ENCODE results near the gene GRK1.

GRK1 gene

GRCh38 chr13:113753171-113753570 lies 86.2 kb downstream of the GRK1 start:
- Histone ChIP-seq H3K4me3 (ENCODE audit: low read depth, low read length) (no peak overlapping the region), H3K27ac (ENCODE audit: extremely low read depth, low read depth, low read length) (no peak overlapping the region), H3K4me1 (ENCODE audit: control insufficient read depth, insufficient read depth, low read length) (no peaks in the 10 kb centered on the region), H3K36me3 (ENCODE audit: control insufficient read depth in 2 of 2, insufficient read depth in 1 of 2, low read length in 2 of 2) (no peaks in the 10 kb centered on the region), H3K9me3 (ENCODE audit: control insufficient read depth, insufficient read depth, low read depth, low read length) (no peaks in the 10 kb centered on the region)
- ChIA-PET CTCF (no interaction called here), POLR2A (no interaction called here)
- TF ChIP-seq HOXC10 (CRISPR knock-in tag; IDR thresholded peaks at IDR 0.05), result no peak
- TF ChIP-seq ZNF561 (tag by site-specific recombination; IDR thresholded peaks at IDR 0.05; ENCODE audit: borderline replicate concordance), result no peak
- no peak for TF ChIP-seq ZNF785 (tag by site-specific recombination; IDR thresholded peaks at IDR 0.05)
- no peak for TF ChIP-seq ZNF658 (tag by site-specific recombination; IDR thresholded peaks at IDR 0.05)
- TF ChIP-seq ZNF366 (tag by site-specific recombination; conservative IDR thresholded peaks at IDR 0.05), result no peak

- H3K4me3 ChIP-seq (ENCODE audit: low read depth, low read length), result no peak overlapping the region
- H3K36me3 ChIP-seq (ENCODE audit: control insufficient read depth in 2 of 2, insufficient read depth in 1 of 2, low read length in 2 of 2), result no peaks in the 10 kb centered on the region
- ChIA-PET POLR2A (no interaction called here), CTCF (no interaction called here)
- H3K27ac ChIP-seq (ENCODE audit: extremely low read depth, low read depth, low read length), result no peak overlapping the region
- no peaks in the 10 kb centered on the region for H3K9me3 ChIP-seq (ENCODE audit: control insufficient read depth, insufficient read depth, low read depth, low read length)
- TF ChIP-seq ZNF416 (tag by site-specific recombination; IDR thresholded peaks at IDR 0.05) (no peak), ZNF785 (tag by site-specific recombination; IDR thresholded peaks at IDR 0.05) (no peak), ZNF473 (tag by site-specific recombination; IDR thresholded peaks at IDR 0.05) (no peak), ZSCAN18 (tag by site-specific recombination; IDR thresholded peaks at IDR 0.05) (no peak), ZIC2 (tag by site-specific recombination; IDR thresholded peaks at IDR 0.05) (no peak)
- no peaks in the 10 kb centered on the region for H3K4me1 ChIP-seq (ENCODE audit: control insufficient read depth, insufficient read depth, low read length)
Measured at GRCh38 chr13:113754242-113754641, 87.2 kb downstream of the GRK1 start.

GRCh38 chr13:113754691-113755090 lies 87.7 kb downstream of the GRK1 start:
- Histone ChIP-seq H3K9me3 (ENCODE audit: control insufficient read depth, insufficient read depth, low read depth, low read length) (no peaks in the 10 kb centered on the region), H3K36me3 (ENCODE audit: control insufficient read depth in 2 of 2, insufficient read depth in 1 of 2, low read length in 2 of 2) (no peaks in the 10 kb centered on the region), H3K4me1 (ENCODE audit: control insufficient read depth, insufficient read depth, low read length) (no peaks in the 10 kb centered on the region), H3K4me3 (ENCODE audit: low read depth, low read length) (no peak overlapping the region), H3K27ac (ENCODE audit: extremely low read depth, low read depth, low read length) (no peak overlapping the region)
- POLR2A ChIA-PET, result no interaction called here
- CTCF ChIA-PET, result no interaction called here
- no peak for TF ChIP-seq ZNF830 (tag by site-specific recombination; IDR thresholded peaks at IDR 0.05; ENCODE audit: low read depth)
- TF ChIP-seq ZNF529 (tag by site-specific recombination; IDR thresholded peaks at IDR 0.05; ENCODE audit: insufficient replicate concordance), result no peak
- no peak for TF ChIP-seq ZFP41 (tag by site-specific recombination; IDR thresholded peaks at IDR 0.05; ENCODE audit: borderline replicate concordance)
- TF ChIP-seq ZNF624 (tag by site-specific recombination; IDR thresholded peaks at IDR 0.05), result no peak
- no peak for TF ChIP-seq ZNF521 (tag by site-specific recombination; IDR thresholded peaks at IDR 0.05)

GRCh38 chr13:113756441-113757097 lies 89.5 kb downstream of the GRK1 start:
- Histone ChIP-seq H3K36me3 (ENCODE audit: control insufficient read depth in 2 of 2, insufficient read depth in 1 of 2, low read length in 2 of 2) (no peaks in the 10 kb centered on the region), H3K4me1 (ENCODE audit: control insufficient read depth, insufficient read depth, low read length) (no peaks in the 10 kb centered on the region), H3K9me3 (ENCODE audit: control insufficient read depth, insufficient read depth, low read depth, low read length) (no peaks in the 10 kb centered on the region), H3K4me3 (ENCODE audit: low read depth, low read length) (no peak overlapping the region), H3K27ac (ENCODE audit: extremely low read depth, low read depth, low read length) (no peak overlapping the region)
- peak; percentile 89 for TF ChIP-seq ZNF623 (tag by site-specific recombination; IDR thresholded peaks at IDR 0.05)
- no peak for TF ChIP-seq GLI4 (tag by site-specific recombination; IDR thresholded peaks at IDR 0.05)
- ChIA-PET POLR2A (no interaction called here), CTCF (no interaction called here)

Measured in HEK293 (cell line).